Hematopoietic multipotent progenitor cell treated with erythropoietin and hydrocortisone succinate and interleukin-3 and kit ligand, for 4 days (in vitro differentiated cells): ENCODE measurements around the gene ATXN2.
A peak's percentile ranks its signal among the peaks of the same experiment; 100 is the strongest.
"Not testable (repeated sequence)": the region's sequence is repeated elsewhere in the genome, so short reads cannot be mapped to it uniquely, and the experiment has no call there.

ENCODE experiments used
- DNase-seq: peaks from one replicate; pipeline ENCODE4 v3.0.0-alpha.2; 2015

Gene ATXN2

DNA sequence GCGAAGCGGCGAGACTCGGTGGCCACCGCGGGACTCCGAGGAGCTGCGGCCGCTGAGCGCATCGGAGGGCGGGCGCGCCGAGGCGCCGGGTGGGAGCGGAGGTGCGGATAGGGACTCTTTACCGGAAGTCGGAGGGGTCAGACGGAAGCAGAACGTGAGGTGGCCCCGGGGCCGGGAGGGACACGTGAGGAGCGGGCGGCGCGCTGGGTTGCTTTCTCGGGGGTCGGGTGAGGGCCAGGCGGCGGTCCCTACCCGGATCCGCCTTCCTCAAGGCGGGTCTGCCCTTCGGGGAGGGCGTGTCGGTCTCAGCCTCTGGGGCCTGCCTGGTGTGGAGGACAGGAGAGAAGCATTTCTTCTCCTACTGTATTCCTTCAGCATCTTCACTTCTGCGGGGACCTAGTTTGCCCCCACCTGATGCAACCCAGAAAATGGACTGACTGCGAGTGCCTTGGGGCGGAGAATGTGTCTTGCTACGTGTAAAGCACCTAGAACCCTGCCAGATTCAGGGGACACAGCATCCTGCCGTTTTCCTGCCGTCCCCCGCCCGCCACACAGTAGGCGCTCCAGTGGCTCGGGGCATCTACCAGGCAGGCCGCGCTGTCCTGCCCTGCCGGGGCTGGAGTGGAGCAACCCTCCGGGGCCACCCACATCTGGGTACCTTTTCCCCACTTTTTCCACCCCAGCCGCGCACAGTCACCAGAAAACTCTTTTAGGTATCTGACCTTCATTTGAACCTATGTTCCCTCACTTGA is 514 bp upstream of the ATXN2 start:
- peak; percentile 97 for DNase-seq

DNA sequence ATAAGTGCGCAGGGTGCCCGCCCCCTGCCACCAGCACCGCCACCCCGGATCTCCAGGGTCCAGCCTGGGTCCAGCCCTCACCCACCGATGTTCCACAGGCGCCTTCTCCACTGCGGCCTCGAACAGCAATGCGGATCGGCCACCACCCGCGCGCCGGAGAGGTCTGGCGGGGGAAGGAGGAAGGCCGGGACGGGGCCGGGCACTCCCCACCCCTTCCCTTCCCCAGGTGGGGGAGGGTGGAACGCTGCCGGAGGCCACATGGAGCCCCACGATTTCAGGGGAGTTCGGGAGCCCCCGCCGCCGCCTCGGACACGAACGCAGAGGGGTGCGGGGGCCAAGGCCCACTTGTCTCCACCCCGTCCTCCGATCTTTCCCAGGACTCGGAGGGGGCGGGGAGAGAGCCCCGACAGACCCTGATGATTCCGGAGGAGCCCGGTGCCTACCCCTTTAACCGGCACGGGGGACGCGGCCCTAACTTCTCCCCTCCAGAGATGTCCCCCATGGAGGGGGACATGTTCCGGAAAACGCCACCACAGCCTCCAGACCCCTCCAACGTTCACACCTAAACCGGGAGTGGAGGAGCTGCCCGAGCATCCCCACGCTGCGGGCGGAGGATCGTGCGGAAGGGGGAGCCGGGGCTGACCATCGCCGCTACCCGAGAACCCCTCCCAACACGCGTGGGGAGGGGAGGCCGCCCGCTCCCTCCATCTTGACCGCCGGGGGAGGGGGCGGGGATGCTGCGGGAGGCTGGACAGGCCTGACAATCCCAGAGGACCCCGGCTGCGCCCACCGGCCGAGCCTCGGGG is 1.1 kb downstream of the ATXN2 start:
- DNase-seq: peak; percentile 69

GRCh38 chr12:111596985-111597830 is 1.9 kb downstream of the ATXN2 start:
- peak; percentile 86 for DNase-seq

GRCh38 chr12:111595341-111595835 is 3.7 kb downstream of the ATXN2 start:
- not testable (repeated sequence) for DNase-seq

DNA sequence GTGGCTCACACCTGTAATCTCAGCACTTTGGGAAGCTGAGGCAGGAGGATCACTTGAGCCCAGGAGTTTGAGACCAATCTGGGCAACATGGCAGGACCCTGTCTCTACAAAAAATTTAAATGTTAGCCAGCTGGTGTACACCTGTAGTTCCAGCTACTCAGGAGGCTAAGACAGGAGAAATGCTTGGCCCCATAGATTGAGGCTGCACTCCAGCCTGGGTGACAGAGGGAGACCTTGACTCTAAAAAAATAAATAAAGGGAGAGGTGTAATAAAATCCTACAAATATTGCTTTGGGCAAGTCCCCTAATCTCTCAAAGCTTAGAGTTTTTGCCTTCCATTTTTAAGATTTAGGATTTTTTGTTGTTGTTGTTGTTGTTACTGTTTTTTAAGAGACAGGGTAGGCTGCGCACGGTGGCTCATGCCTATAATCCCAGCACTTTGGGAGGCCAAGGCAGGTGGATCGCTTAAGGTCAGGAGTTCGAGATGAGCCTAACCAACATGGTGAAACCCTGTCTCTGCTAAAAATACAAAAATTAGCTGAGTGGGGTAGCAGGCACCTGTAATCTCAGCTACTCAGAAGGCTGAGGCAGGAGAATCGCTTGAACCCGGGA is 7.6 kb downstream of the ATXN2 start:
- not testable (repeated sequence) for DNase-seq

DNA sequence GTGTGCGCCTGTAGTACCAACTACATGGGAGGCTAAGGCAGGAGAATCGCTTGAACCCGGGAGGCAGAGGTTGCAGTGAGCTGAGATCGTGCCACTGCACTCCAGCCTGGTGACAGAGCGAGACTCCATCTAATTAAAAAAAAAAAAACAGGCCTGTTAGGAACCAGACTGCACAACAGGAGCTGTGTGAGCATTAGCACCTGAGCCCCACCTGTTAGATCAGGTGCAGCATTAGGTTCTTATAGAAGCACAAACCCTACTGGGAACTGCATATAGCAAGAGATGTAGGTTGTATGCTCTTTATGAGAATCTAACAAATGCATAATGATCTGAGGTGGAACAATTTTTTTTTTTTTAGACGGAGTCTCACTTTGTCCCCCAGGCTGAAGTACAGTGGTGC is 8.6 kb downstream of the ATXN2 start:
- DNase-seq: no peak

DNA sequence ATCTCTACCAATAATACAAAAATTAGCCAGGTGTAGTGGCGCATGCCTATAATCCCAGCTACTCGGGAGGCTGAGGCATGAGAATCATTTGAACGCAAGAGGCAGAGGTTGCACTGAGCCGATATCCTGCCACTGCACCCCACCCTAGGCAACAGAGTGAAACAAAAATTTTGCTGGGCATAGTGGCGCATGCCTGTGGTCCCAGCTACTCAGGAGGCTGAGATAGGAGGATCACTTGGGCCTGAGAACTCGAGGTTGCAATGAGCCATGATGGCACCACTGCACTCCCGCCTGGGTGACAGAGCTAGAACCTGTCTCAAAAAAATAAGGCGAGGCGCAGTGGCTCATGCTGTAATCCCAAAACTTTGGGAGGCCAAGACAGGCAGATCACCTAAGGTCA is 9.5 kb downstream of the ATXN2 start:
- DNase-seq: no peak

DNA sequence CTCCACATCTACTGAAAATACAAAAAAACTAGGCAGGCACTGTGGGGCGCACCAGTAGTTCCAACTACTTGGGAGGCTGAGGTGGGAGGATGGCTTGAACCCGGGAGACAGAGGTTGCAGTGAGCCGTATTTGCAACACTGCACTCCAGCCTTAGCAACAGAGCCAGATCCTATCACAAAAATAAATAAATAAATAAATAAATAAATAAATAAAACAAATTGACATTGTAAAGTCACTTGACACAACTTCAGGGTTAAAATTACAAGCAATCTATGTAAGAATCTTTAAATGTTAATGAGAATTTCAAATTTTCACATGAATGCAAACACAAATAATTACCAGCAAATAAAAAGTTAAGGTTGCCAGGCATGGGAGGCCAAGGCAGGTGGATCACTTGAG is 11.1 kb downstream of the ATXN2 start:
- no peak for DNase-seq

GRCh38 chr12:111586986-111587385 is 12.1 kb downstream of the ATXN2 start:
- DNase-seq: no peak

GRCh38 chr12:111585690-111586089 is 13.4 kb downstream of the ATXN2 start:
- DNase-seq: peak; percentile 60

DNA sequence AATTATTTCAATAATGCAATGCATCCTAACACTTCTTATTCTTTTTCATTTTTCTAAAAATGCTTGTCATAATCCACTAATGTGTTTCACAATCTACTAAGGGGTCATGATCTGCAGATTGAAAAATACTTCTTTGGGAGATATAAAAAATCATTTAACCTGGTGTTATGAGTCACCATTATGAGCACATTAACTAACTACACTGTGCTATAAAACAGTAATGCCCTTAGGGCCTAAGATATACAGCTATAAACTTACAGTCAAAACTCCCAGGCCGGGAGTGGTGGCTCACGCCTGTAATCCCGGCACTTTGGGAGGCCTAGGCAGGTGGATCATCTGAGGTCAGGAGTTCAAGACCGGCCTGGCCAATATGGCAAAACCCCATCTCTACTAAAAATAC is 14.2 kb downstream of the ATXN2 start:
- DNase-seq: no peak

DNA sequence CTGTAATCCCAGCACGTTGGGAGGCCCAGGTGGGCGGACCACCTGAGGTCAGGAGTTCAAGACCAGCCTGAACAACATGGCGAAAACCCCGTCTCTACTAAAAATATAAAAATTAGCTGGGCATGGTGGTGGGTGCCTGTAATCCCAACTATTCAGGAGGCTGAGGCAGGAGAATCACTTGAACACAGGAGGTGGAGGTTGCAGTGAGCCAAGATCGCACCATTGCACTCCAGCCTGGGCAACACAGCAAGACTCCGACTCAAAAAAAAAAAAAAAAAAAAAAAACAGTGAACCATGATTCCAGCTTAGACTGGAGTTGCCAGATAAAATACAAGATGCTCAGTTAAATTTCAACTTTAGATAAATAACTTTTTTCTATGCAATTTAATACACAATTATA is 15.6 kb downstream of the ATXN2 start:
- DNase-seq: not testable (repeated sequence)

GRCh38 chr12:111582133-111582747 is 16.9 kb downstream of the ATXN2 start:
- no peak for DNase-seq

DNA sequence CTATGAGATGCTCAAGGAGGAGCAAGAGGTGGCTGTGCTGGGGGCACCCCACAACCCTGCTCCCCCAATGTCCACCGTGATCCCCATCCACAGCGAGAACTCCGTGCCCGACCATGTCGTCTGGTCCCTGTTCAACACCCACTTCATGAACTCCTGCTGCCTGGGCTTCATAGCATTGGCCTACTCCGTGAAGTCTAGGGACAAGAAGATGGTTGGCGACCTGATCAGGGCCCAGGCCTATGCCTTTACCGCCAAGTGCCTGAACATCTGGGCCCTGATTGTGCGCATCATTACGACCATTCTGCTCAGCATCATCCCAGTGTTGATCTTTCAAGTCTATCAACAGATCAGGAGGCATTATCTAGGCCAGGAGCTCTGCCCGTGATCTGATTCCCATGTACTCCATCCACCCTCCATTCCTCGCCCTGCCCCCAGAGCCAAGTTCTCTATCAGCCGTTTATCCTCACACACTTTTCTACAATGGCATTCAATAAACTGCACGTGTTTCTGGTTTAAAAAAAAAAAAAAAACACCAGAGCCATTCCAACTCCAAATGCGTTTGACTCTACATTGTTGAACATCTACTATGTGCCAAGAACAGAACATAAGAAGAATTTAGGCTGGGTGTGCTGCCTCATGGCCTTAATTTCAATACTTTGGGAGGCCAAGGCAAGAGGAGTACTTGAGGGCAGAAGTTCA is 17.5 kb downstream of the ATXN2 start:
- no peak for DNase-seq

- no peak for DNase-seq
Observed at GRCh38 chr12:111580737-111581136, 18.4 kb downstream of the ATXN2 start.

DNA sequence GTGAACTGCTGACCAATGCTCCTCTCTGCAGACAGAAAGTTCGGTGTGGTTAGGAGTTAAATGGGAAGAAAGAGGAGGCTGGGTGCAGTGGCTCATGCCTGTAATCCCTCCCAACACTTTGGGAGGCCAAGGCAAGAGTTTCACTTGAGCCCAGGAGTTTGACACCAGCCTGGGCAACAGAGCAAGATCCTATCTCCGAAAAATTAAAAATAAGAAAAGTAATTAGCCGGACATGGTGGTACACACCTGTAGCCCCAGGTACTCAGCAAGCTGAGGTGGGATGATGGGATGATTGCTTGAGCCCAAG is 19.0 kb downstream of the ATXN2 start:
- DNase-seq: no peak

DNA sequence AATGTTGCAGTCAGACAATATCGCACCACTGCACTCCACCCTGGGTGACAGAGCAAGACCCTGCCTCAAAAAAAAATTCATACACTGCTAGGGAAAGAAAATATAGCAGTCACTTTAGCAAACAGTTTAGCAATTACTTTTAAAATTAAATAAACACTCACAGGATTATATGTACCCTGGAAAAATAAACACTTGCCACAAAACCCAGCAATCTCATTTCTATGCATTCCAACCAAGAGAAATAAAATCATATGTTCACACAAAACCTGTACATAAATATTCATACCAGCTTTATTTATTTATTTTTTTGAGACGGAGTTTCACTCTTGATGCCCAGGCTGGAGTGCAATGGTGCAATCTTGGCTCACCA is 20.2 kb downstream of the ATXN2 start:
- no peak for DNase-seq

DNA sequence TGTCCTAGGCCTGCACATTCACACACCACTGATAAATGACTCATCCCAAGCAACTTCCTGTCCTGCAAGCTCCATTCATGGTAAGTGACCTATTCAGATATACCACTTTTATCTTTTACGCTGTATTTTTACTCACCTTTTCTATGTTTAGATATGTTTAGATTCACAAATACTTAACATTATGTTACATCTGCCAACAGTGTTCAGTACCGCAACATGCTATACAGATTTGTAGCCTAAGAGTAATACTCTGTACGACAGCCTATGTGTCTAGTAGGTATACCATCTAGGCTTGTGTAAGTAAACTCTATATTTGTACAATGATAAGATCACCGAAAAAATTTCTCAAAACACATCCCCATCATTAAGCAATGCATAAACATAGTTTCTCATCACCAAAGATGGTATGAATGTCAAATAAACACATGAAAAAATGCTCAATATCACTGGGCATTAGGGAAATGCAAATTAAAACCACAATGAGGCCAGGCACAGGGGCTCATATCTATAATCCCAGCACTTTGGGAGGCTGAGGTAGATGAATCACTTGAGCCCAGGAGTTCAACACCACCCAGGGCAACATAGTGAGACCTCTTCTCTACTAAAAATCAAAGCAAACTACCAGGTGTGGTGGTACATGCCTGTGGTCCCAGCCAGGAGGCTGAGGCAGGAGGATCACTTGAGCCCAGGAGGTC is 20.7 kb downstream of the ATXN2 start:
- peak; percentile 67 for DNase-seq

DNA sequence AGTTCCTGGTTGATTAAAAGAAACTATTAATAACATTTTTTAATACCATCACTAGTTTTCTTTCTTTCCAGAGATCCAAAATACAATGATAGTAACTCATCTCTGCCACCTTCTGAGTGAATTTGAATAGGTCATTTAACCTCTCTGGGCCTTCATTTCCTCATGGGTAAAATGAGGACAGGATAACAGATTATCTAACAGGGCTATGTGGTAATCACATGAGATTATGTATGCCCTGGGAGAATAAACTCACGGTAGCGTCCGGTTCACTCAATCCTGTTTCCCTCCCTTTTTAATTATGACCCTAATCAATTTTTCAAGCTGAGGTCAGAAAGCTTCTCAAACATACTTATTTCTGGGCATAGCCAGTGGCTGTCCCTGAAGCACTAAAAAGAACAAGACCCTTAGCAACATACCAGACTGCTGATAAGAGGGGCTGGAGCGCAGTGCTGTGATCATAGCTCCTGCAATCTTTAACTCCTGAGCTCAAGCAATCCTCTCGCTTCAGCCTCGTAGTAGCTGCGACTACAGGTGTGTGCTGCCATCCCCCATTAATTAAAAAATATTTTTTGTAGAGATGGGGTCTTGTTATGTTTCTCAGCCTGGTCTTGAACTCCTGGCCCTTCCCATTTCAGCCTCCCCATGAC is 24.2 kb downstream of the ATXN2 start:
- no peak for DNase-seq

DNA sequence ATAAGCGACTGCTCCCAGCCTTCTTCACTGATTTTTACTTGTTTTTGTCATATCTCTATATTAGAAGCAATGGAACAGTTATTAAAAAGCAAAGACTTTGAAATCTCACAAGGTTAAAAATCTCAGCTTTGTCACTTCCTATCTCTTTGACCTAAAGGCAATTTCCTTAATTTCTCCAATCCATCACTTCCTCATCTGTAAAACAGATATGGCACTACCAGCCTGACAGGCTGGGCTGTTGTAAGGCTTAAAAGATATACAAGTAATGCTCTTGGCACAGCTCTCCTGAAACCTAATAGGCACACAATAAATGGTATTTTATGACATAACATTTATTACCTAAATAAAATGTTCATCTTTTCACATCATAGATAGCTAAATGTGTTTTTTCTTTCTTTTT is 25.6 kb downstream of the ATXN2 start:
- DNase-seq: no peak
